ENCODE data around the gene TGFBR2.

Gene TGFBR2

DNA sequence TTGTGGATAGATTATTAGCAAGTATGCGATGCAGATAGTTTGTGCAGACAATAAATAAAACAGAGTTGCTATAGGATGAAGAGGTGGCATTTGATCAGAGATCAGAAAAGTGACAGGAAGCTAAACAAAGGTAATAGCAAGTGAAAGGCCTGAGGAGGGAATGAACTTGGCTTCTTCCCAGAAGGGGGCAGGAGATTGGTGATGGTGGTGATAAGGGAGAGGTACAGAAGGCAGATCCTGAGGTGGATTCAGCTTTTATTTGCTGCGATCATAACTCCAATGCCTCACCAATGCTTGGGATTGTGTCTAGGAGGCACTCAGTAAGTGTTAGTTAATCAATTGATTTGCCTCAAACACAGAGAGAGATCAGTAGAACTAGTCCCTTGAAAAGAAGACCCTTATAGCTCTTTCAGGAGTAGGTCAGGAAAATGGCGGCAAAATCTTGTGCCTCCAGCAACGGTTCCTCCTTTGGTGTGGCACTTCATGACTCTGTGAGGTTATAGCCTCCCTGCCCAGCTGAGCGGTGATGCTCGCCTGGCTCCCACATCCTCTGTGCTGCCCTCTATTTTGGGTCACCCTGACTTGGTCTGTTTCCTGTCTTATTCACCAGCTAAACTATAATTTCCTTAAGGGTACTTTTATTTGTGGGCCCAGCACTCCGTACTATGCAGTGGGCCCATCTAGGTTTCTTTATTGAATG is 37.5 kb downstream of the TGFBR2 start:
- TF ChIP-seq, protein P1, sequence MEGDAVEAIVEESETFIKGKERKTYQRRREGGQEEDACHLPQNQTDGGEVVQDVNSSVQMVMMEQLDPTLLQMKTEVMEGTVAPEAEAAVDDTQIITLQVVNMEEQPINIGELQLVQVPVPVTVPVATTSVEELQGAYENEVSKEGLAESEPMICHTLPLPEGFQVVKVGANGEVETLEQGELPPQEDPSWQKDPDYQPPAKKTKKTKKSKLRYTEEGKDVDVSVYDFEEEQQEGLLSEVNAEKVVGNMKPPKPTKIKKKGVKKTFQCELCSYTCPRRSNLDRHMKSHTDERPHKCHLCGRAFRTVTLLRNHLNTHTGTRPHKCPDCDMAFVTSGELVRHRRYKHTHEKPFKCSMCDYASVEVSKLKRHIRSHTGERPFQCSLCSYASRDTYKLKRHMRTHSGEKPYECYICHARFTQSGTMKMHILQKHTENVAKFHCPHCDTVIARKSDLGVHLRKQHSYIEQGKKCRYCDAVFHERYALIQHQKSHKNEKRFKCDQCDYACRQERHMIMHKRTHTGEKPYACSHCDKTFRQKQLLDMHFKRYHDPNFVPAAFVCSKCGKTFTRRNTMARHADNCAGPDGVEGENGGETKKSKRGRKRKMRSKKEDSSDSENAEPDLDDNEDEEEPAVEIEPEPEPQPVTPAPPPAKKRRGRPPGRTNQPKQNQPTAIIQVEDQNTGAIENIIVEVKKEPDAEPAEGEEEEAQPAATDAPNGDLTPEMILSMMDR (conservative IDR thresholded peaks at IDR 0.05; ENCODE audit: low read depth, low read length): no peak
- H3K4me3 ChIP-seq (ENCODE audit: low read length): no peak overlapping the region
- no peak for DNase-seq (ENCODE audit: low read depth)

DNA sequence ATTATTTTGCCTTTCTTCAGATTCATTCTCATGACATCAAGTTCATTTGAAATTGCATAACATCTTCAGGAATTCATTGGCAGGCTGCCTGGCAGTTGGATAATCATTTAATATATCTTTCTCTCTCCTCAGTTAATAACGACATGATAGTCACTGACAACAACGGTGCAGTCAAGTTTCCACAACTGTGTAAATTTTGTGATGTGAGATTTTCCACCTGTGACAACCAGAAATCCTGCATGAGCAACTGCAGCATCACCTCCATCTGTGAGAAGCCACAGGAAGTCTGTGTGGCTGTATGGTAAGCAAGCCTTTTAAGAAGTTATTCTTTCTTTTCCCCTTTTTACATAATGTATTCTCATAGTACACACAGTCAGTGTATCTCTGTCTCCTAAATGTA is 38.2 kb downstream of the TGFBR2 start:
- no peak for DNase-seq (ENCODE audit: low read depth)
- TF ChIP-seq, protein P1 (conservative IDR thresholded peaks at IDR 0.05; ENCODE audit: low read depth, low read length): no peak
- no peak overlapping the region for H3K4me3 ChIP-seq (ENCODE audit: low read length)

DNA sequence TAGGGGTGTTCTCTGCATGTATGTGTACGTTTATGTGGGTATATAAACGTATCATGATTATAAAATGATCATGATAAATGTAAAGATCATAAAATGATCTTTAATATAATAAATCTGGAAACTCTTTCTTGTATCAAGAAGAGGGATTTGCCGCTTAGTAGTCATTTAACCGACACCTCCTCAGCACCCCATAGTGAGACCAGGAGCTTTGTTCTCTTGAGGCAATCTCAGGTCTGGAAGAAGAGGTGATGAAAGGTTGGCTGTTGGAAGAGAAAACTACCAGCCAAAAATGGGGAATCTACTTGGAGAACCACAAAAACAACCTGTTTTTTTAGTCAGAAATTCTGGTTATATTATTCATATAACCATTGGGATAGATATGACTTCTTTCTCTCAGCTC is 38.7 kb downstream of the TGFBR2 start:
- no peak for DNase-seq (ENCODE audit: low read depth)
- TF ChIP-seq, protein P1 (conservative IDR thresholded peaks at IDR 0.05; ENCODE audit: low read depth, low read length): no peak
- no peak overlapping the region for H3K4me3 ChIP-seq (ENCODE audit: low read length)

DNA sequence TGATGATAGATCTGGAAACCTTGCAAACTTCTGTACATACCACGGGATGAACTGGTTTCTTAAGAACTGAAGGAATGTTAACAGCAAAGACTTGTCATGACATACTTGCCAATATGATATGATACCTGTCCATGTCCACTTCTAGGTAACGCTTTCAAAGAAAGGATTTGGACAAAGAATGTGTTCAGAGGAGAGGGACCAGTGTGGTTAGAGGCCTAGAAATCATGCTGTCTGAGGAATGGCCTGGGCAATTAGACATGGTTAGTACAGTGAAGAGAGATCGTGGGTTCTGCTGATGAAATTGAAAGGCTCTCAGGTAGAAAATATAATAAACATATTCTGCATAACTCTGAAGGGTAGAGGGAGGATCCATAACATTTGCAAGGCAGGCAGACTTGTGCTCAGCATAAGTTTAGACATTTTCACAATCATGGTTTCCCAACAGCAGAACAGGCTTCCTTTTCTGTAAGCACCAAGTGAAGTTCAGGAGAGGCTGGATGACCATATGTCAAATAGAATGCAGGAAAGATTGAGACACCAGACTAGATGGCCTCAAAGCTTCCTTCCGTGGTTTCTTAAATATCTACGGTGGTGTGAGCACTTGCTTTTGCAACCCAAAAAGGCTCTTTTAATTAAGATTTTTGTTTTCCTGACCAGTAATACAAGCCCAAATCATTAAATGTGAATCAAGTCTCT is 39.9 kb downstream of the TGFBR2 start:
- DNase-seq (ENCODE audit: low read depth): no peak
- TF ChIP-seq, protein P1 (conservative IDR thresholded peaks at IDR 0.05; ENCODE audit: low read depth, low read length): no peak
- no peak overlapping the region for H3K4me3 ChIP-seq (ENCODE audit: low read length)

DNA sequence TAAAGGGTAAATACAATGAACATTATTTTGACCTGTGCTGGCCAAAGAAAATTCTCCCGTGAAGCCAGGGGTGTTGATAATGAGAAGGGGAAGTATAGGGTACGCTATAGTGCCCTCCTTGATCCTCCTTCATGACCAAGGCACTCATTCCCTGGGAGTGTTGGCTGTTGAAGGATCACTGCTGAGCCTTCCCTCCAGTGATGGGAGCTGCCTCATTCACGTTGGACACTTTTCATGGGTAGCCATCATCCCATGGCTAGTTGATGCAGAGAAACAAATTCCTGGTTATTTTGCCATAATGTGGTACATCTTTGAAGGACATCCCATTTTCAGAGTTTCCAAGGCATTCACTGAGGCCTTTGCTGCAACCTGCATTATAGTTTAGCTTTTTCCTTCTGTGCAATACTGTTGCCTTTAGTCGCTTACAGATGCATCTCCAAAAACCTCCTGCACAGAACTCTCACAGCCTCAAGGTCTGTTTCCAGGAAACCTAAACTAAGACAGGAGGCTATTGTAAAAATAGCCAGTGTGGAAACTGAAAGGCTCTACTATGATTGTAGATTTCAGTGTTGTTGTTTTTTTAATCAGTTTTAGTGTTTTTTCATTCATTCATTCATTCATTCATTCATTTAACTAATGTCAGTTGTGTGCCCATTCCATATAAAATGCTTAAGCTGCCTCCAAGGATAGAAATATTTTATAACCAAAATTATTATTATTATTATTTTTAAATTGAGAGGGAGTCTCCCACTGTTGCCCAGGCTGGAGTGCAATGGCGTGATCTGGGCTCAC is 40.8 kb downstream of the TGFBR2 start:
- no peak for DNase-seq (ENCODE audit: low read depth)
- no peak overlapping the region for H3K4me3 ChIP-seq (ENCODE audit: low read length)
- TF ChIP-seq, protein P1 (conservative IDR thresholded peaks at IDR 0.05; ENCODE audit: low read depth, low read length): no peak

DNA sequence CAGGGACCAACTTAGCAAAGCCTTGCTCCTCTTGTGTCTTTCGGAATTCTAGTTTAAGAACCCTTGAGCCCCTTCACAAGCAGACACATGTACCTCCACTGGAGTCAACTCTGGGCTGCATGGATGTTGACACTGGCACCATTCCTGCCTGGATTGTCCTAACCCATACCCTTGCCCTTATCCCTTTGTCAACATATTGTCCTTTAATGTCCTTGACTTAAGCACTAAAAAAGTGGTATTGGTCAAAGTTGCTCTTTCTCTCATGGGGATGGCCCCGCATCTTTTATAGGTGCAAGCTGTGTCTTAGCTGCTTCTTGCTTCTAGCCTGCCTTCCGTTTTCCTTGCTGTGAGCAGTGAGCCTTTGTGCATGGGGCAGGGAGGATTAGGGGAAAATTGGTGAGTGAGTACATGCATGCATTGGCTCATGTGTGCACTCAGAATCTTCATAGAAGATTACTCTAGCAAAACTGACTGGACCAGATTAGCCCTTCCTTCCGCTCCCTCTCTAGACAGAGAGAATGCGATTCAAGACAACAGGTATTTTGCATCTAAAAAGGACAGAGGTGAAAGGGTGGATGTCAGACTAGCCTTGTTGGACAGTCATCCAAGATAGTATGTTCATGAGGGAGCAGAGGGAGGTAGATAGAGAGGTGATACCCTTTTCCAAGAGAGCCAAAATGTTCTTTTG is 42.4 kb downstream of the TGFBR2 start:
- no peak overlapping the region for H3K4me3 ChIP-seq (ENCODE audit: low read length)
- no peak for DNase-seq (ENCODE audit: low read depth)
- TF ChIP-seq, protein P1 (conservative IDR thresholded peaks at IDR 0.05; ENCODE audit: low read depth, low read length): no peak

Data from retinal pigment epithelial cell (primary cell).